SK-N-SH (cell line): Measurements from ENCODE around the gene ALOX15. TPM values are rescaled to one million over a fixed set of nuclear protein-coding genes. Genes with fewer than 3 reads are reported as not detected.
"Not testable (repeated sequence)": the region's sequence is repeated elsewhere in the genome, so short reads cannot be mapped to it uniquely, and the experiment has no call there.

Experiments
- CTCF ChIA-PET: fragments of 300-600, 350-600 bp; formaldehyde crosslinking; extraction: SDS; loops from one replicate; lab custom pipeline; 2021; lab: Yijun Ruan, JAX
- POLR2A ChIA-PET: fragments of 350-600 bp; sonication (Branson Sonifier 250); formaldehyde crosslinking; extraction: SDS; loops from one replicate; lab custom pipeline; 2020; ENCODE audit warnings: antibody characterized with exemption, inconsistent platforms; lab: Yijun Ruan, JAX
- DNase-seq: peaks from one replicate; pipeline ENCODE4 v3.0.0; 2012
- H2AFZ ChIP-seq: fragments of 200-600 bp; sonication (generic); 2 replicates; pipeline ENCODE4 v1.8.1; 2016; ENCODE audit warnings: antibody characterized with exemption, mild to moderate bottlenecking, low read depth
- H3F3A ChIP-seq: fragments of 200-600 bp; sonication (generic); replicated peaks from 2 replicates; pipeline ENCODE3; 2016; ENCODE audit warnings: antibody characterized with exemption, mild to moderate bottlenecking; ENCODE audit not compliant: insufficient read depth
- H3K27ac ChIP-seq, 2 experiments: fragments of 200-500 bp in 1 of 2; fragments of 200-600 bp in 1 of 2; sonication (Bioruptor generic) in 1 of 2; sonication (generic), shearing (Covaris generic) in 1 of 2; 2 replicates each; pipeline versions ENCODE4 v1.5.1 to v1.6.1; 2014 to 2016; ENCODE audit warnings: low read depth in 2 of 2, inconsistent platforms in 1 of 2, low read length in 1 of 2, mild to moderate bottlenecking in 1 of 2, mixed read lengths in 1 of 2
- H3K27me3 ChIP-seq: fragments of 200-600 bp; sonication (generic), shearing (Covaris generic); 2 replicates; pipeline ENCODE4 v1.6.1; 2016; ENCODE audit warnings: mixed run types; ENCODE audit not compliant: insufficient read depth
- H3K36me3 ChIP-seq, 2 experiments: fragments of 200-500 bp in 1 of 2; fragments of 200-600 bp in 1 of 2; sonication (Bioruptor generic) in 1 of 2; sonication (generic) in 1 of 2; replicated peaks in 1 of 2; 2 replicates each; pipeline versions ENCODE3 to v1.5.1; 2014 to 2016; ENCODE audit warnings: low read length in 1 of 2, mild to moderate bottlenecking in 1 of 2; ENCODE audit not compliant: insufficient read depth in 2 of 2, control insufficient read depth in 1 of 2
- H3K4me1 ChIP-seq, 2 experiments: fragments of 200-500 bp in 1 of 2; fragments of 200-600 bp in 1 of 2; sonication (Bioruptor generic) in 1 of 2; sonication (generic), shearing (Covaris generic) in 1 of 2; 2 replicates each; pipeline versions ENCODE4 v1.5.1 to v1.6.1; 2014 to 2016; ENCODE audit warnings: low read depth in 1 of 2, low read length in 1 of 2, mixed run types in 1 of 2; ENCODE audit not compliant: insufficient read depth in 2 of 2, control insufficient read depth in 1 of 2
- H3K4me2 ChIP-seq: fragments of 200-600 bp; sonication (generic), shearing (Covaris generic); 2 replicates; pipeline ENCODE4 v1.6.1; 2017; ENCODE audit warnings: mixed run types
- H3K4me3 ChIP-seq, 2 experiments: fragments of 200-500 bp in 1 of 2; fragments of 200-600 bp in 1 of 2; sonication (Bioruptor generic) in 1 of 2; sonication (generic), shearing (Covaris generic) in 1 of 2; 2 replicates each; pipeline versions ENCODE4 v1.5.1 to v1.8.1; 2014 to 2016; ENCODE audit warnings: low read depth in 2 of 2, inconsistent platforms in 1 of 2, low read length in 1 of 2, mild to moderate bottlenecking in 1 of 2, mixed read lengths in 1 of 2, moderate library complexity in 1 of 2
- H3K79me2 ChIP-seq: fragments of 200-600 bp; sonication (generic); 2 replicates; pipeline ENCODE4 v1.8.1; 2017; ENCODE audit warnings: mild to moderate bottlenecking; ENCODE audit not compliant: insufficient read depth
- H3K9ac ChIP-seq: fragments of 200-600 bp; sonication (generic); 2 replicates; pipeline ENCODE4 v1.6.1; 2017; ENCODE audit warnings: mixed run types
- H3K9me2 ChIP-seq: fragments of 200-600 bp; sonication (generic); 2 replicates; pipeline ENCODE4 v1.6.1; 2017; ENCODE audit warnings: mixed run types
- H3K9me3 ChIP-seq: fragments of 200-600 bp; sonication (generic); 2 replicates; pipeline ENCODE4 v1.6.1; 2017; ENCODE audit warnings: mixed run types, mild to moderate bottlenecking, moderate library complexity
- H4K20me1 ChIP-seq: fragments of 200-600 bp; sonication (generic); 2 replicates; pipeline ENCODE4 v1.6.1; 2017; ENCODE audit warnings: mild to moderate bottlenecking, mixed run types; ENCODE audit not compliant: insufficient read depth
- ELF1 ChIP-seq: IDR thresholded peaks from 2 replicates; pipeline ENCODE4 v1.4.0; 2012
- MEF2A ChIP-seq: IDR thresholded peaks from 2 replicates; pipeline ENCODE4 v1.4.0; 2012; ENCODE audit warnings: low read depth, borderline replicate concordance
- MXI1 ChIP-seq: IDR thresholded peaks from 2 replicates; pipeline ENCODE4 v1.6.1; 2012; ENCODE audit warnings: mild to moderate bottlenecking, low read depth, low read length, improper control_type of control experiment
- RAD21 ChIP-seq: IDR thresholded peaks from 2 replicates; pipeline ENCODE4 v1.6.1; 2012; ENCODE audit warnings: mild to moderate bottlenecking, low read length
- RCOR1 ChIP-seq: fragments of 150-350 bp; IDR thresholded peaks from 2 replicates; pipeline ENCODE4 v1.6.1; 2017; ENCODE audit warnings: antibody characterized with exemption, low read length
- TAF1 ChIP-seq: IDR thresholded peaks from 2 replicates; pipeline ENCODE4 v1.6.1; 2012; ENCODE audit warnings: low read depth, mild to moderate bottlenecking, low read length, moderate library complexity, borderline replicate concordance
- WGBS: methylation state at CpG from one replicate; pipeline ENCODE4 v1.1.6; 2017; ENCODE audit warnings: low lambda C conversion rate; 5-methylcytosine and 5-hydroxymethylcytosine counted together
- polyA plus RNA-seq, 3 experiments: library from polyadenylated mRNA; depleted of rRNA; stranded (reverse); fragments of >200 nt; gene quantifications; 2 replicates each; pipeline ENCODE4 v1.2.3, GENCODE V29; 2012

The ALOX15 gene
- polyA plus RNA-seq, 1 of the 3 experiments (the other 2 are of a cell fraction) = not detected

GRCh38 chr17:4643676-4644075, 2.2 kb upstream of the ALOX15 start (continued):
- TF ChIP-seq ELF1 = no peak

DNA sequence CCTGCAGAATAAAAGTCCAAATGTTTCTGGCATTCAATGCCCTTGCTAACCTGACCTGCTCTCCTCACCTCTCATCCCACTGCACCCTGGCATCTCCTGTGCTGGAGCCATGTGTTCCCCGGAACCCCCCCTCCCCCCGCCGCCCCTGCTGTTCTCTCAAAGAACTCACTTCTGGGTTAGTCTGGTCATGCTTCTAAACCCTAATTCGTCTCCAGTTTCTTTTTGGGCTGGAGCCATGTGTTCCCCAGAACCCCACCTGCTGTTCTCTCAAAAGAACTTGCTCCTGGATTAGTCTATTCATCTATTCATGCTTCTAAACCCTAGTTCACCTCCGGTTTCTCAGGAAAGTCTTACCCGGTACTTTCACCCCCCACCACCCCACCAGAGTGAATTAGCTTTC, 808 bp upstream of the ALOX15 start:
- POLR2A ChIA-PET = no interaction called here
- H3K4me3 ChIP-seq = no peak overlapping the region
- H3K27me3 ChIP-seq = peaks cover 63% of the 10 kb centered on the region
- CTCF ChIA-PET = interaction anchor here (0.9 to 1.4 kb wide), 2 partner anchors 14 to 76 kb away, joined by 3 to 4 read pairs; no protein-coding TSS in a partner anchor
- no peaks in the 10 kb centered on the region for H3K36me3 ChIP-seq
- no peak overlapping the region for H3K27ac ChIP-seq
- no peaks in the 10 kb centered on the region for H3K9me3 ChIP-seq
- no peak overlapping the region for H3K9ac ChIP-seq
- no peaks in the 10 kb centered on the region for H3K9me2 ChIP-seq
- WGBS = 6% methylated on average over 6 of the region's 6 CpGs
- no peak overlapping the region for H2AFZ ChIP-seq
- no peaks in the 10 kb centered on the region for H3K79me2 ChIP-seq
- TF ChIP-seq MXI1 (no peak), MEF2A (no peak), TAF1 (no peak), RCOR1 (no peak), RAD21 (no peak)
- no peaks in the 10 kb centered on the region for H3F3A ChIP-seq
- no peak for DNase-seq
- no peaks in the 10 kb centered on the region for H4K20me1 ChIP-seq
- no peaks in the 10 kb centered on the region for H3K4me1 ChIP-seq
- no peak overlapping the region for H3K4me2 ChIP-seq

DNA sequence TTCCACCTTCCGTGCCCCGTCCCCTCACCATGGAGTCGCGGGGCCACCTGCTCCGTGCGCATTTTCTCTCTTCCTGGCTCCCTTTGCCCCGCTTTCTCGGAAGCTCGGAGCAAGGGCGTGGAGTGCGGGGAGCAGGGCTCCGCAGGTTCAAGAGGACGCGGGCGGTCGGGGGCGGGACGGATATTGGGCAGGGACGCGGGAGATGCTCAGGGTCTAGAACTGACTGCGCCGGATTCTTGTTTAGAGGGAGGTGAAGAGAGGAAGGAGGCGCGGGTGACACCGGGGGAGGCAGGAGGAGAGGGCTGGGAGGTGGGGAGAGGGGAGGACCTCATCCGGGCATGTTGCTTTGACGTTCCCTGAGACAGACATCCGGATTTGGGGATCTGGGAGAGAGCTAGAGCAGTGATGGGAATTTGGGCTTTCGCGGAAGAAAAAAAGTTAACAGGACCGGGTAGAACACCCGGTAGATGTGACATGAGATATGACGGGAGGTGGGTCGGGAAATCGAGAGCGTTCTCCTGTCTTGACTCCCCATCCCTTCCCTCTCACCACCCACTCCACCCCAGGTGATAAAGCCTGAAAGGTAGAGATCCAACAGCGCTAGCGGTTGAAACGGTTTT, 799 bp downstream of the ALOX15 start:
- H3K36me3 ChIP-seq, DNase-seq, H3K9ac ChIP-seq, H3K4me1 ChIP-seq, POLR2A ChIA-PET, H3K9me2 ChIP-seq, H3K4me2 ChIP-seq, H3K9me3 ChIP-seq, H3K27ac ChIP-seq, CTCF ChIA-PET, H3K4me3 ChIP-seq, H3K79me2 ChIP-seq, H3F3A ChIP-seq, H4K20me1 ChIP-seq, H2AFZ ChIP-seq: not testable (repeated sequence)
- peaks cover 76% of the 10 kb centered on the region for H3K27me3 ChIP-seq
- 27% methylated on average over 33 of the region's 39 CpGs for WGBS

GRCh38 chr17:4639301-4640059, 2.0 kb downstream of the ALOX15 start:
- H3F3A ChIP-seq, POLR2A ChIA-PET, H3K4me1 ChIP-seq, H4K20me1 ChIP-seq, H3K9me2 ChIP-seq, H2AFZ ChIP-seq, H3K36me3 ChIP-seq, H3K9me3 ChIP-seq, H3K9ac ChIP-seq, DNase-seq, H3K4me2 ChIP-seq, H3K79me2 ChIP-seq, H3K4me3 ChIP-seq, H3K27ac ChIP-seq: not testable (repeated sequence)
- H3K27me3 ChIP-seq = peaks cover 72% of the 10 kb centered on the region
- 12% methylated on average over 20 of the region's 56 CpGs for whole genome bisulfite sequencing
- CTCF ChIA-PET = interaction anchor here (0.9 kb wide), 1 partner anchor 73 kb away, joined by 3 read pairs; no protein-coding TSS in a partner anchor

DNA sequence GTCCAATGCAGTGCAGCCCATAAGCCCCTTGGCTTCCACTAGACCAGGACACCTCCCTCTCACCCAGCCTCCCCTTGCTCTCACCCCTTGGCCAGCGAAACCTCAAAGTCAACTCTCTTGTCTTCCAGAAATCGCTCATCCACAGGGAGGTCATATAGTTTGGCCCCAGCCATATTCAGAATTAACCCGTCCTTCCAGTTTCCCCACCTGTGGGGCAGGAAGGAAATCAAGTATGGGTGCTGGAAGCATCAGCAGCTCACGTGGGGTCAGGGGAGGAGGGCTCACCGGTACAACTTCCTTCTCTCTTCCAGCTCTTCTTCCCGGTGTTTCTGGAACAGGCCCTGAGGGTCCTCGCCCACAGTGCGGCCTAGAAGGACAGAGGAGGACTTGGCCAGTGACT, 2.7 kb downstream of the ALOX15 start:
- H3K36me3 ChIP-seq, H3K9me3 ChIP-seq, H3K4me2 ChIP-seq, DNase-seq, POLR2A ChIA-PET, H4K20me1 ChIP-seq, H3K4me1 ChIP-seq, H3K9ac ChIP-seq, H3K27ac ChIP-seq, H3K4me3 ChIP-seq, H3K79me2 ChIP-seq, H2AFZ ChIP-seq, H3F3A ChIP-seq, H3K9me2 ChIP-seq: not testable (repeated sequence)
- CTCF ChIA-PET = interaction anchor here (0.9 kb wide), 1 partner anchor 73 kb away, joined by 3 read pairs; no protein-coding TSS in a partner anchor
- 50% methylated on average over 8 of the region's 8 CpGs for WGBS
- peaks cover 66% of the 10 kb centered on the region for H3K27me3 ChIP-seq
